Liver (tissue), 3 donors: ENCODE results near the gene TM9SF2.

Experiments used
- CTCF ChIP-seq: fragments of 150-350 bp; IDR thresholded peaks from 2 replicates; pipeline ENCODE4 v1.5.1; 2017; ENCODE audit warnings: improper control_type of control experiment, low read depth, low read length; ENCODE audit not compliant: missing input control
- RAD21 ChIP-seq, 2 donors: IDR thresholded peaks; 2 replicates each; pipeline ENCODE4 v1.6.1; 2016; ENCODE audit warnings: antibody characterized with exemption in 2 of 2, mild to moderate bottlenecking in 2 of 2
- REST ChIP-seq: IDR thresholded peaks from 2 replicates; pipeline ENCODE4 v1.6.1; 2016; ENCODE audit warnings: antibody characterized with exemption, mild to moderate bottlenecking
- TAF1 ChIP-seq: conservative IDR thresholded peaks from 2 replicates; pipeline ENCODE4 v1.6.1; 2016; ENCODE audit warnings: antibody characterized with exemption, mild to moderate bottlenecking
- donor health status: healthy.
- donor health status: healthy.

GRCh38 chr13:99575376-99576120, 74.3 kb downstream of the TM9SF2 start:
- TF ChIP-seq CTCF = no peak
- no peak for TF ChIP-seq REST
- no peak for TF ChIP-seq RAD21 (IDR thresholded peaks at IDR 0.05)
- no peak for TF ChIP-seq TAF1
